GM12878 (cell line): ENCODE results near the gene SLC25A39. TPM values are rescaled to one million over a fixed set of nuclear protein-coding genes. Genes with fewer than 3 reads are reported as not detected.

Source experiments
- ATAC-seq: fragments of 200-7000 bp; cut with Tn5 transposase; 3 replicates; pipeline ENCODE4 v1.9.1; 2020; ENCODE audit warnings: mild to moderate bottlenecking, moderate library complexity
- BruUV-seq: library from RNA; stranded (reverse); fragments of 400-500 nt; replicated peaks from 2 replicates; lab custom pipeline; 2021; lab: Mats Ljungman, UMichigan
- CTCF ChIA-PET: fragments of 300-600 bp; sonication (Branson Sonifier 250); formaldehyde crosslinking; extraction: SDS; loops from one replicate; lab custom pipeline; 2021; ENCODE audit warnings: inconsistent platforms; lab: Yijun Ruan, JAX
- POLR2A ChIA-PET: fragments of 350-600 bp; formaldehyde crosslinking; extraction: SDS; loops from one replicate; lab custom pipeline; 2021; ENCODE audit warnings: inconsistent platforms; lab: Charles Lee
- RAD21 ChIA-PET: fragments of 300-600 bp; sonication (Branson Sonifier 250); formaldehyde crosslinking; loops from one replicate; lab custom pipeline; 2023; ENCODE audit warnings: antibody characterized with exemption; ENCODE audit not compliant: unreplicated experiment; lab: Charles Lee
- SMC1A ChIA-PET: fragments of 300-600 bp; sonication (Branson Sonifier 250); formaldehyde crosslinking; loops from one replicate; lab custom pipeline; 2023; ENCODE audit not compliant: unreplicated experiment, uncharacterized antibody; lab: Charles Lee
- DNase-seq: peaks from one replicate; pipeline ENCODE4 v3.0.0-alpha.2; 2011; ENCODE audit warnings: low read depth, low spot score
- FAIRE-seq: peaks from 3 replicates; lab custom pipeline; 2011; peaks lifted over from hg19 to GRCh38; lab: Jason Lieb, UNC
- H2AFZ ChIP-seq: 2 replicates; pipeline ENCODE4 v1.6.0; 2011; ENCODE audit warnings: low read depth, low read length, control low read depth; ENCODE audit not compliant: control insufficient read depth
- H3K27ac ChIP-seq: 2 replicates; pipeline ENCODE4 v1.5.1; 2011; ENCODE audit warnings: control low read depth; ENCODE audit not compliant: control insufficient read depth, insufficient read depth
- H3K27me3 ChIP-seq, 2 experiments: replicated peaks in 1 of 2; 2 replicates each; pipeline versions ENCODE4 v1.6.0 to v1.6.1; 2011; ENCODE audit warnings: low read length in 1 of 2; ENCODE audit not compliant: control insufficient read depth in 2 of 2, insufficient read depth in 2 of 2
- H3K36me3 ChIP-seq, 2 experiments: 2 replicates each; pipeline ENCODE4 v1.5.1; 2011; ENCODE audit warnings: low read length in 1 of 2; ENCODE audit not compliant: control insufficient read depth in 2 of 2, insufficient read depth in 2 of 2
- H3K4me1 ChIP-seq: 2 replicates; pipeline ENCODE4 v1.6.1; 2011; ENCODE audit warnings: mild to moderate bottlenecking, low read length, moderate library complexity, mixed read lengths; ENCODE audit not compliant: control insufficient read depth, insufficient read depth
- H3K4me2 ChIP-seq: 2 replicates; pipeline ENCODE4 v1.6.0; 2011; ENCODE audit warnings: control low read depth; ENCODE audit not compliant: control insufficient read depth, insufficient read depth
- H3K4me3 ChIP-seq: fragments of 200-600 bp; sonication (generic); 2 replicates; pipeline ENCODE4 v1.5.1; 2016
- H3K79me2 ChIP-seq: 2 replicates; pipeline ENCODE4 v1.6.0; 2011; ENCODE audit warnings: low read length; ENCODE audit not compliant: control insufficient read depth, insufficient read depth
- H3K9ac ChIP-seq: 2 replicates; pipeline ENCODE4 v1.8.0; 2011; ENCODE audit warnings: low read length, control low read depth, mixed read lengths; ENCODE audit not compliant: control insufficient read depth, insufficient read depth
- H3K9me3 ChIP-seq: replicated peaks from 3 replicates; pipeline ENCODE4 v1.5.1; 2011; ENCODE audit warnings: mild to moderate bottlenecking, low read length; ENCODE audit not compliant: control insufficient read depth, insufficient read depth
- H4K20me1 ChIP-seq: 2 replicates; pipeline ENCODE4 v1.6.0; 2011; ENCODE audit not compliant: control insufficient read depth, insufficient read depth
- BCLAF1 ChIP-seq: fragments of 450-650 bp; IDR thresholded peaks from 2 replicates; pipeline ENCODE4 v1.6.1; 2017; ENCODE audit warnings: antibody characterized with exemption, mild to moderate bottlenecking, moderate library complexity
- CEBPB ChIP-seq, 2 experiments: fragments of 150-350 bp in 1 of 2; IDR thresholded peaks; 2 replicates each; pipeline ENCODE4 v1.6.1; 2012 to 2014; ENCODE audit warnings: low read depth in 2 of 2, low read length in 2 of 2, borderline replicate concordance in 1 of 2, inconsistent platforms in 1 of 2
- HDAC6 ChIP-seq: fragments of 200-600 bp; sonication (generic); IDR thresholded peaks from one replicate; pipeline ENCODE4 v1.8.0; 2017; ENCODE audit warnings: antibody characterized with exemption; ENCODE audit not compliant: unreplicated experiment
- IRF5 ChIP-seq: fragments of 450-650 bp; IDR thresholded peaks from 2 replicates; pipeline ENCODE4 v1.6.1; 2017; ENCODE audit warnings: borderline replicate concordance
- MEF2A ChIP-seq: IDR thresholded peaks from 2 replicates; pipeline ENCODE4 v1.6.1; 2011; ENCODE audit warnings: low read depth, mild to moderate bottlenecking, low read length, moderate library complexity; ENCODE audit not compliant: insufficient read depth
- MYB ChIP-seq: fragments of 150-350 bp; IDR thresholded peaks from 2 replicates; pipeline ENCODE4 v1.6.1; 2014; ENCODE audit warnings: mild to moderate bottlenecking, low read depth, low read length, borderline replicate concordance
- NBN ChIP-seq: fragments of 450-650 bp; IDR thresholded peaks from 2 replicates; pipeline ENCODE4 v1.6.1; 2016
- SMAD5 ChIP-seq: IDR thresholded peaks from 2 replicates; pipeline ENCODE4 v1.6.1; 2016; ENCODE audit warnings: antibody characterized with exemption, low read depth
- WRNIP1 ChIP-seq: IDR thresholded peaks from 2 replicates; pipeline ENCODE4 v1.6.1; 2011; ENCODE audit warnings: low read depth, low read length, improper control_type of control experiment, borderline replicate concordance
- WGBS: methylation state at CpG from one replicate; pipeline ENCODE4 v1.1.6; 2016; ENCODE audit warnings: low lambda C conversion rate; ENCODE audit not compliant: insufficient replicate concordance, insufficient coverage; ENCODE audit errors: missing lambda C conversion rate; 5-methylcytosine and 5-hydroxymethylcytosine counted together
- in situ Hi-C: fragments of 300-500 bp; cut with MboI; formaldehyde crosslinking; loops from 9 replicates; pipeline ENCODE4 v1.14.3; 2018; ENCODE audit warnings: mixed read lengths
- intact Hi-C: fragments of 100-400 bp; cut with micrococcal nuclease; formaldehyde crosslinking; loops from one replicate; pipeline ENCODE4 v1.14.2; 2022; ENCODE audit not compliant: unreplicated experiment
- polyA plus RNA-seq, 11 experiments: library from polyadenylated mRNA; depleted of rRNA in 4 of 11; unstranded in 6 of 11; stranded (reverse) in 5 of 11; fragments of >200 nt; fragmentation: Nextera tagmentation in 4 of 11; fragmentation: Illumina TruSeq in 1 of 11; extraction: Ambion mirVana in 4 of 11; extraction: Trizol in 1 of 11; gene quantifications; 1 replicate in 1 of 11; 2 replicates in 10 of 11; pipeline versions ENCODE4 v1.2.1 to v1.2.3, GENCODE V29; 2011 to 2016; ENCODE audit warnings: inconsistent platforms in 2 of 11, missing spikeins in 2 of 11, low read depth in 1 of 11
- total RNA-seq, 4 experiments: library from RNA; depleted of rRNA in 3 of 4; stranded (reverse); fragments of >200 nt in 3 of 4; fragmentation: Illumina TruSeq in 1 of 4; extraction: Trizol in 1 of 4; gene quantifications; 2 replicates each; pipeline versions ENCODE4 v1.2.1 to v1.2.3, GENCODE V29; 2013 to 2021
- TF ChIP-seq, protein P1 (sequence below): IDR thresholded peaks from 2 replicates; pipeline ENCODE4 v1.6.1; 2011; ENCODE audit warnings: low read depth, low read length, improper control_type of control experiment, borderline replicate concordance

The SLC25A39 gene
- total and polyA plus RNA-seq, 10 of the 15 experiments (the other 5 are each of a cell fraction or from before 2014, with no cell fraction given) = 3.5 to 270 (median 150) TPM

DNA sequence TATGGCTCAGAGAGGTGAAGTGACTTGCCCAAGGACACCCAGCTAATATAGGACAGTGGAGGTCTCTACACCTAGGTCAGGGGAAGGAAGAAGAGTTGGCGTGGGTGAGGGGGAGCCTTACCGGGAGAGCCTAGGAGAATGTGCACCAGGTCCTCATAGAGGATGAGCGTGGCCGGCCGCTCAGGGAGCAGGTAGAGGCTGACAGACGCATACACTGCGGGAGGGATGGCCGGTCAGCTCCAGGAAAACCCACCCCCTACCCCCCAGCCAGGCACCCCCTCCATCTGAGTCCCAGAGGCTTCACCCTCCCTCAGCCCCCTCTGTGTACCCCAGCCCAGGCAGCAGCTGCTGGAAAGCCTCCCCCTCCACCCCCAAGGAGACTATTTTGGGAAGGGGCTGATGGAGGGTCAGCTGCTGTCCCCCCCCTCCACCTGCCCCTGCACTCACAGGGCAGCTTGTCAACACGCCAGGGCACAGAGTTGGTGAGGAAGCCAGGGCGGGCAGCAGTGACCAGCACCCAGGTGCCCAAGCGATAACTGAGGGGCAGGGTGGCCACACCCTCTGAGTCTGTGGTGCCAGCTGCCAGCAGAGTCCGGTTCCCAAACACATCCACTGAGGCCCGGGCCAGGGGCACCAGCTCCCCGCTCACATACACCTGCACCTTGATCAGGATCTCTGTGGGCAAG lies 35.0 kb upstream of the SLC25A39 start (continued):
- no peak for TF ChIP-seq IRF5

DNA sequence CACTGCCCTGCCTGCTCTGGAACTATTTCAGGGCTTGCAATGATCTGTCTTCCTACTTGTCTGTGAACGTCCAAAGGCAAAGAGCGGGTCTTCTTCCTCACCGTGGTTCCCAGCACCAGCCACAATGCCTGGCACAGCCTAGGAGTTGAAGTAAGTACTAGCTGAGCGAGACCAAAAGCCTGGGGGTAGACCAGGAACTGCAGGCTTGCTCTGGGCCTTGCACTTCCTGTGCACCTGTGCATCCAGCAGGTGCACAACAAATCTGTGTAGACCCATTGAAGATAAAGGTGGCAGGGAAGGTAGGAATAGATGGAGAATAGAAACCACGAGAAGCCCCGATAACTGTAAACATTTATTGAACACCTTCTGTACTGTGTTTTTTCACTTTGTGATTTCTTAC lies 34.4 kb upstream of the SLC25A39 start:
- no peaks in the 10 kb centered on the region for H4K20me1 ChIP-seq
- intact Hi-C loops (no loop called here), in situ Hi-C loops (no loop called here)
- no peak overlapping the region for H3K4me3 ChIP-seq
- no peaks in the 10 kb centered on the region for H3K36me3 ChIP-seq
- POLR2A ChIA-PET = interaction anchor here (0.8 kb wide), 1 partner anchor 28 kb away, joined by 3 read pairs; no protein-coding TSS in a partner anchor
- no peak for FAIRE-seq
- WGBS = 7% methylated on average over 6 of the region's 6 CpGs
- H3K4me2 ChIP-seq = no peak overlapping the region
- H2AFZ ChIP-seq = no peak overlapping the region
- no peak for DNase-seq
- no peaks in the 10 kb centered on the region for H3K4me1 ChIP-seq
- H3K9ac ChIP-seq = no peak overlapping the region
- SMC1A ChIA-PET = no interaction called here
- ATAC-seq = no peak
- H3K79me2 ChIP-seq = no peaks in the 10 kb centered on the region
- H3K27ac ChIP-seq = no peak overlapping the region
- TF ChIP-seq SMAD5 = no peak
- TF ChIP-seq BCLAF1 = no peak
- no peak for TF ChIP-seq MEF2A
- no peak for TF ChIP-seq WRNIP1
- TF ChIP-seq, protein P1, sequence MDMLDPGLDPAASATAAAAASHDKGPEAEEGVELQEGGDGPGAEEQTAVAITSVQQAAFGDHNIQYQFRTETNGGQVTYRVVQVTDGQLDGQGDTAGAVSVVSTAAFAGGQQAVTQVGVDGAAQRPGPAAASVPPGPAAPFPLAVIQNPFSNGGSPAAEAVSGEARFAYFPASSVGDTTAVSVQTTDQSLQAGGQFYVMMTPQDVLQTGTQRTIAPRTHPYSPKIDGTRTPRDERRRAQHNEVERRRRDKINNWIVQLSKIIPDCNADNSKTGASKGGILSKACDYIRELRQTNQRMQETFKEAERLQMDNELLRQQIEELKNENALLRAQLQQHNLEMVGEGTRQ = no peak
- TF ChIP-seq NBN = no peak
- no peak for TF ChIP-seq MYB
- no peak for TF ChIP-seq HDAC6
- no peak for TF ChIP-seq CEBPB (IDR thresholded peaks at IDR 0.05; ENCODE audit: borderline replicate concordance in 1 of 2, low read depth in 2 of 2, low read length in 2 of 2)
- TF ChIP-seq, all 136 proteins: peak for 0
- ChIA-PET RAD21 (no interaction called here), CTCF (interaction anchor here (1.4 to 2.7 kb wide), 4 partner anchors 9 to 164 kb away, joined by 3 to 11 read pairs (median 6); no protein-coding TSS in a partner anchor)
- no TSS peak for BruUV-seq
- H3K27me3 ChIP-seq = peaks cover 0 to 2% of the 10 kb centered on the region in 2 experiments; a peak in 1 of 4 replicates
- no peaks in the 10 kb centered on the region for H3K9me3 ChIP-seq
